WTC11 (cell line): ENCODE data around the gene BCKDHA. TPM values are rescaled to one million over a fixed set of nuclear protein-coding genes. Genes with fewer than 3 reads are reported as not detected.

Experiments
- ATAC-seq: fragments of 200-7000 bp; cut with Tn5 transposase; 2 replicates; pipeline ENCODE4 v1.10.0; 2021; ENCODE audit warnings: mild to moderate bottlenecking, moderate library complexity
- CTCF ChIA-PET: fragments of 300-600 bp; sonication (Branson Sonifier 250); formaldehyde crosslinking; loops from one replicate; lab custom pipeline; 2021; ENCODE audit warnings: antibody characterized with exemption; lab: Charles Lee
- POLR2A ChIA-PET: fragments of 350-600 bp; sonication (Branson Sonifier 250); formaldehyde crosslinking; loops from one replicate; lab custom pipeline; 2021; ENCODE audit warnings: antibody characterized with exemption; lab: Charles Lee
- DNase-seq: peaks from one replicate; pipeline ENCODE4 v3.0.0; 2021; ENCODE audit warnings: low spot score
- H3K27ac Mint-ChIP-seq: 2 replicates; pipeline ENCODE4 v1.8.0; 2021; ENCODE audit warnings: mixed read lengths
- H3K27me3 Mint-ChIP-seq: 2 replicates; pipeline ENCODE4 v1.8.0; 2021; ENCODE audit warnings: low read depth, mild to moderate bottlenecking, moderate library complexity, mixed read lengths
- H3K36me3 Mint-ChIP-seq: 2 replicates; pipeline ENCODE4 v1.8.0; 2021; ENCODE audit warnings: mixed read lengths
- H3K4me1 Mint-ChIP-seq: 2 replicates; pipeline ENCODE4 v1.8.0; 2022; ENCODE audit warnings: mixed read lengths
- H3K4me3 Mint-ChIP-seq: 2 replicates; pipeline ENCODE4 v1.8.0; 2021; ENCODE audit warnings: mild to moderate bottlenecking, moderate library complexity, mixed read lengths
- H3K9me3 Mint-ChIP-seq: 2 replicates; pipeline ENCODE4 v1.8.0; 2021; ENCODE audit warnings: mixed read lengths
- EMX1 ChIP-seq: fragments of 250-450 bp; sonication (Bioruptor Pico); IDR thresholded peaks from 2 replicates; pipeline ENCODE4 v1.8.0; 2021; ENCODE audit warnings: mild to moderate bottlenecking
- ESRRA ChIP-seq: sonication (generic); formaldehyde crosslinking; IDR thresholded peaks from 2 replicates; pipeline ENCODE4 v1.8.1; 2022; ENCODE audit warnings: mild to moderate bottlenecking, missing genetic modification reagents, borderline replicate concordance
- FOXK1 ChIP-seq: sonication (generic); formaldehyde crosslinking; IDR thresholded peaks from 2 replicates; pipeline ENCODE4 v1.8.0; 2022; ENCODE audit warnings: mild to moderate bottlenecking, moderate library complexity, missing genetic modification reagents
- FOXP1 ChIP-seq: sonication (generic); formaldehyde crosslinking; IDR thresholded peaks from 2 replicates; pipeline ENCODE4 v1.8.0; 2022; ENCODE audit warnings: missing genetic modification reagents, mild to moderate bottlenecking, moderate library complexity, borderline replicate concordance
- KAT7 ChIP-seq: sonication (generic); formaldehyde crosslinking; IDR thresholded peaks from 2 replicates; pipeline ENCODE4 v1.8.1; 2023; ENCODE audit warnings: missing genetic modification reagents, mild to moderate bottlenecking, borderline replicate concordance
- SMAD4 ChIP-seq: sonication (generic); formaldehyde crosslinking; IDR thresholded peaks from 2 replicates; pipeline ENCODE4 v1.8.0; 2022; ENCODE audit warnings: mild to moderate bottlenecking, missing genetic modification reagents
- ZNF263 ChIP-seq: sonication (generic); formaldehyde crosslinking; IDR thresholded peaks from 2 replicates; pipeline ENCODE4 v1.8.1; 2022; ENCODE audit warnings: low read depth, mild to moderate bottlenecking, moderate library complexity, missing genetic modification reagents
- total RNA-seq: library from RNA; stranded (reverse); gene quantifications from 3 replicates; pipeline ENCODE4 v1.2.3, GENCODE V29; 2021
- TF ChIP-seq, protein P1 (sequence below): sonication (generic); formaldehyde crosslinking; IDR thresholded peaks from 2 replicates; pipeline ENCODE4 v1.8.1; 2022; ENCODE audit warnings: low read depth, mild to moderate bottlenecking, moderate library complexity, missing genetic modification reagents, borderline replicate concordance
- TF ChIP-seq, protein P2 (sequence below): sonication (generic); formaldehyde crosslinking; conservative IDR thresholded peaks from 2 replicates; pipeline ENCODE4 v1.8.1; 2023; ENCODE audit warnings: mild to moderate bottlenecking, low read depth, missing genetic modification reagents, moderate library complexity
- TF ChIP-seq, protein P3 (sequence below): sonication (generic); formaldehyde crosslinking; IDR thresholded peaks from 2 replicates; pipeline ENCODE4 v1.8.0; 2022; ENCODE audit warnings: mild to moderate bottlenecking, missing genetic modification reagents
- TF ChIP-seq, protein P4 (sequence below): sonication (generic); formaldehyde crosslinking; IDR thresholded peaks from 2 replicates; pipeline ENCODE4 v1.8.0; 2023; ENCODE audit warnings: missing genetic modification reagents
- TF ChIP-seq, protein P5 (sequence below): fragments of 250-450 bp; sonication (Bioruptor Pico); IDR thresholded peaks from 2 replicates; pipeline ENCODE4 v2.1.2; 2022; ENCODE audit warnings: mild to moderate bottlenecking, moderate library complexity
- TF ChIP-seq, protein P6 (sequence below): fragments of 250-450 bp; sonication (Bioruptor Pico); IDR thresholded peaks from 2 replicates; pipeline ENCODE4 v1.9.0; 2021; ENCODE audit warnings: mild to moderate bottlenecking, borderline replicate concordance
- TF ChIP-seq, protein P7 (sequence below): sonication (generic); formaldehyde crosslinking; IDR thresholded peaks from 2 replicates; pipeline ENCODE4 v1.8.0; 2023; ENCODE audit warnings: missing genetic modification reagents, mild to moderate bottlenecking, borderline replicate concordance

Gene BCKDHA
- total RNA-seq, 1 experiment from 2014 or later = 18.8 TPM

DNA sequence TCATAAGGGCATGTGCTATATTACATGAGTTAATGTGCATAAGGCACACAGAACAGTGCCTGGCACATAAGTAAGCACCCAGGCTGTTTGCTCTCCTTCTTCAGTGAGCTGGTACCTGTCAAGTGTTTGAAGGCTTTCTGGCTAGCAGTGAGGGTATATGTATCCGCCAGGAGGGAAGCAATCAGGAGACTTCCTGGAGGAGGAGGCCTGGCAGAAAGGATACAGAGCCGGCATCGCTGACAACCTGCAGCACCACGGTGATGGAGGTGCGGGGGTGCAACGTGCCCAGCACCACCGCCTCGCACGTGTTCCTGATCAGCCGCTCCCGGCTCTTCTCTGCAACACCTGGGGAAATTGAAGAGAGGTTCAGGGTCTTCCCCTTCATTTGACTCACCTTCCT, 6.0 kb upstream of the BCKDHA start:
- Mint-ChIP-seq H3K27me3 (no peaks in the 10 kb centered on the region), H3K9me3 (no peaks in the 10 kb centered on the region), H3K27ac (no peak overlapping the region), H3K4me3 (no peak overlapping the region), H3K4me1 (peaks cover 6% of the 10 kb centered on the region), H3K36me3 (peaks cover 18% of the 10 kb centered on the region)
- TF ChIP-seq, protein P1, sequence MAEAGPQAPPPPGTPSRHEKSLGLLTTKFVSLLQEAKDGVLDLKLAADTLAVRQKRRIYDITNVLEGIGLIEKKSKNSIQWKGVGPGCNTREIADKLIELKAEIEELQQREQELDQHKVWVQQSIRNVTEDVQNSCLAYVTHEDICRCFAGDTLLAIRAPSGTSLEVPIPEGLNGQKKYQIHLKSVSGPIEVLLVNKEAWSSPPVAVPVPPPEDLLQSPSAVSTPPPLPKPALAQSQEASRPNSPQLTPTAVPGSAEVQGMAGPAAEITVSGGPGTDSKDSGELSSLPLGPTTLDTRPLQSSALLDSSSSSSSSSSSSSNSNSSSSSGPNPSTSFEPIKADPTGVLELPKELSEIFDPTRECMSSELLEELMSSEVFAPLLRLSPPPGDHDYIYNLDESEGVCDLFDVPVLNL (CRISPR knock-in tag) = no peak
- TF ChIP-seq, protein P2, sequence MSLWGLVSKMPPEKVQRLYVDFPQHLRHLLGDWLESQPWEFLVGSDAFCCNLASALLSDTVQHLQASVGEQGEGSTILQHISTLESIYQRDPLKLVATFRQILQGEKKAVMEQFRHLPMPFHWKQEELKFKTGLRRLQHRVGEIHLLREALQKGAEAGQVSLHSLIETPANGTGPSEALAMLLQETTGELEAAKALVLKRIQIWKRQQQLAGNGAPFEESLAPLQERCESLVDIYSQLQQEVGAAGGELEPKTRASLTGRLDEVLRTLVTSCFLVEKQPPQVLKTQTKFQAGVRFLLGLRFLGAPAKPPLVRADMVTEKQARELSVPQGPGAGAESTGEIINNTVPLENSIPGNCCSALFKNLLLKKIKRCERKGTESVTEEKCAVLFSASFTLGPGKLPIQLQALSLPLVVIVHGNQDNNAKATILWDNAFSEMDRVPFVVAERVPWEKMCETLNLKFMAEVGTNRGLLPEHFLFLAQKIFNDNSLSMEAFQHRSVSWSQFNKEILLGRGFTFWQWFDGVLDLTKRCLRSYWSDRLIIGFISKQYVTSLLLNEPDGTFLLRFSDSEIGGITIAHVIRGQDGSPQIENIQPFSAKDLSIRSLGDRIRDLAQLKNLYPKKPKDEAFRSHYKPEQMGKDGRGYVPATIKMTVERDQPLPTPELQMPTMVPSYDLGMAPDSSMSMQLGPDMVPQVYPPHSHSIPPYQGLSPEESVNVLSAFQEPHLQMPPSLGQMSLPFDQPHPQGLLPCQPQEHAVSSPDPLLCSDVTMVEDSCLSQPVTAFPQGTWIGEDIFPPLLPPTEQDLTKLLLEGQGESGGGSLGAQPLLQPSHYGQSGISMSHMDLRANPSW = no peak
- TF ChIP-seq, protein P3, sequence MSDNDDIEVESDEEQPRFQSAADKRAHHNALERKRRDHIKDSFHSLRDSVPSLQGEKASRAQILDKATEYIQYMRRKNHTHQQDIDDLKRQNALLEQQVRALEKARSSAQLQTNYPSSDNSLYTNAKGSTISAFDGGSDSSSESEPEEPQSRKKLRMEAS (CRISPR knock-in tag) = no peak
- TF ChIP-seq FOXK1 (CRISPR knock-in tag) (no peak), ESRRA (CRISPR knock-in tag) (no peak), EMX1 (CRISPR knock-in tag) (no peak), ZNF263 (CRISPR knock-in tag) (no peak), SMAD4 (CRISPR knock-in tag) (no peak), FOXP1 (CRISPR knock-in tag) (no peak), KAT7 (CRISPR knock-in tag) (no peak)
- TF ChIP-seq, protein P4, sequence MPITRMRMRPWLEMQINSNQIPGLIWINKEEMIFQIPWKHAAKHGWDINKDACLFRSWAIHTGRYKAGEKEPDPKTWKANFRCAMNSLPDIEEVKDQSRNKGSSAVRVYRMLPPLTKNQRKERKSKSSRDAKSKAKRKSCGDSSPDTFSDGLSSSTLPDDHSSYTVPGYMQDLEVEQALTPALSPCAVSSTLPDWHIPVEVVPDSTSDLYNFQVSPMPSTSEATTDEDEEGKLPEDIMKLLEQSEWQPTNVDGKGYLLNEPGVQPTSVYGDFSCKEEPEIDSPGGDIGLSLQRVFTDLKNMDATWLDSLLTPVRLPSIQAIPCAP (CRISPR knock-in tag) = no peak
- TF ChIP-seq, protein P5, sequence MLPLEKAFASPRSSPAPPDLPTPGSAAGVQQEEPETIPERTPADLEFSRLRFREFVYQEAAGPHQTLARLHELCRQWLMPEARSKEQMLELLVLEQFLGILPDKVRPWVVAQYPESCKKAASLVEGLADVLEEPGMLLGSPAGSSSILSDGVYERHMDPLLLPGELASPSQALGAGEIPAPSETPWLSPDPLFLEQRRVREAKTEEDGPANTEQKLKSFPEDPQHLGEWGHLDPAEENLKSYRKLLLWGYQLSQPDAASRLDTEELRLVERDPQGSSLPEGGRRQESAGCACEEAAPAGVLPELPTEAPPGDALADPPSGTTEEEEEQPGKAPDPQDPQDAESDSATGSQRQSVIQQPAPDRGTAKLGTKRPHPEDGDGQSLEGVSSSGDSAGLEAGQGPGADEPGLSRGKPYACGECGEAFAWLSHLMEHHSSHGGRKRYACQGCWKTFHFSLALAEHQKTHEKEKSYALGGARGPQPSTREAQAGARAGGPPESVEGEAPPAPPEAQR (CRISPR knock-in tag) = no peak
- TF ChIP-seq, protein P6, sequence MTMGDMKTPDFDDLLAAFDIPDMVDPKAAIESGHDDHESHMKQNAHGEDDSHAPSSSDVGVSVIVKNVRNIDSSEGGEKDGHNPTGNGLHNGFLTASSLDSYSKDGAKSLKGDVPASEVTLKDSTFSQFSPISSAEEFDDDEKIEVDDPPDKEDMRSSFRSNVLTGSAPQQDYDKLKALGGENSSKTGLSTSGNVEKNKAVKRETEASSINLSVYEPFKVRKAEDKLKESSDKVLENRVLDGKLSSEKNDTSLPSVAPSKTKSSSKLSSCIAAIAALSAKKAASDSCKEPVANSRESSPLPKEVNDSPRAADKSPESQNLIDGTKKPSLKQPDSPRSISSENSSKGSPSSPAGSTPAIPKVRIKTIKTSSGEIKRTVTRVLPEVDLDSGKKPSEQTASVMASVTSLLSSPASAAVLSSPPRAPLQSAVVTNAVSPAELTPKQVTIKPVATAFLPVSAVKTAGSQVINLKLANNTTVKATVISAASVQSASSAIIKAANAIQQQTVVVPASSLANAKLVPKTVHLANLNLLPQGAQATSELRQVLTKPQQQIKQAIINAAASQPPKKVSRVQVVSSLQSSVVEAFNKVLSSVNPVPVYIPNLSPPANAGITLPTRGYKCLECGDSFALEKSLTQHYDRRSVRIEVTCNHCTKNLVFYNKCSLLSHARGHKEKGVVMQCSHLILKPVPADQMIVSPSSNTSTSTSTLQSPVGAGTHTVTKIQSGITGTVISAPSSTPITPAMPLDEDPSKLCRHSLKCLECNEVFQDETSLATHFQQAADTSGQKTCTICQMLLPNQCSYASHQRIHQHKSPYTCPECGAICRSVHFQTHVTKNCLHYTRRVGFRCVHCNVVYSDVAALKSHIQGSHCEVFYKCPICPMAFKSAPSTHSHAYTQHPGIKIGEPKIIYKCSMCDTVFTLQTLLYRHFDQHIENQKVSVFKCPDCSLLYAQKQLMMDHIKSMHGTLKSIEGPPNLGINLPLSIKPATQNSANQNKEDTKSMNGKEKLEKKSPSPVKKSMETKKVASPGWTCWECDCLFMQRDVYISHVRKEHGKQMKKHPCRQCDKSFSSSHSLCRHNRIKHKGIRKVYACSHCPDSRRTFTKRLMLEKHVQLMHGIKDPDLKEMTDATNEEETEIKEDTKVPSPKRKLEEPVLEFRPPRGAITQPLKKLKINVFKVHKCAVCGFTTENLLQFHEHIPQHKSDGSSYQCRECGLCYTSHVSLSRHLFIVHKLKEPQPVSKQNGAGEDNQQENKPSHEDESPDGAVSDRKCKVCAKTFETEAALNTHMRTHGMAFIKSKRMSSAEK (CRISPR knock-in tag) = no peak
- TF ChIP-seq, protein P7, sequence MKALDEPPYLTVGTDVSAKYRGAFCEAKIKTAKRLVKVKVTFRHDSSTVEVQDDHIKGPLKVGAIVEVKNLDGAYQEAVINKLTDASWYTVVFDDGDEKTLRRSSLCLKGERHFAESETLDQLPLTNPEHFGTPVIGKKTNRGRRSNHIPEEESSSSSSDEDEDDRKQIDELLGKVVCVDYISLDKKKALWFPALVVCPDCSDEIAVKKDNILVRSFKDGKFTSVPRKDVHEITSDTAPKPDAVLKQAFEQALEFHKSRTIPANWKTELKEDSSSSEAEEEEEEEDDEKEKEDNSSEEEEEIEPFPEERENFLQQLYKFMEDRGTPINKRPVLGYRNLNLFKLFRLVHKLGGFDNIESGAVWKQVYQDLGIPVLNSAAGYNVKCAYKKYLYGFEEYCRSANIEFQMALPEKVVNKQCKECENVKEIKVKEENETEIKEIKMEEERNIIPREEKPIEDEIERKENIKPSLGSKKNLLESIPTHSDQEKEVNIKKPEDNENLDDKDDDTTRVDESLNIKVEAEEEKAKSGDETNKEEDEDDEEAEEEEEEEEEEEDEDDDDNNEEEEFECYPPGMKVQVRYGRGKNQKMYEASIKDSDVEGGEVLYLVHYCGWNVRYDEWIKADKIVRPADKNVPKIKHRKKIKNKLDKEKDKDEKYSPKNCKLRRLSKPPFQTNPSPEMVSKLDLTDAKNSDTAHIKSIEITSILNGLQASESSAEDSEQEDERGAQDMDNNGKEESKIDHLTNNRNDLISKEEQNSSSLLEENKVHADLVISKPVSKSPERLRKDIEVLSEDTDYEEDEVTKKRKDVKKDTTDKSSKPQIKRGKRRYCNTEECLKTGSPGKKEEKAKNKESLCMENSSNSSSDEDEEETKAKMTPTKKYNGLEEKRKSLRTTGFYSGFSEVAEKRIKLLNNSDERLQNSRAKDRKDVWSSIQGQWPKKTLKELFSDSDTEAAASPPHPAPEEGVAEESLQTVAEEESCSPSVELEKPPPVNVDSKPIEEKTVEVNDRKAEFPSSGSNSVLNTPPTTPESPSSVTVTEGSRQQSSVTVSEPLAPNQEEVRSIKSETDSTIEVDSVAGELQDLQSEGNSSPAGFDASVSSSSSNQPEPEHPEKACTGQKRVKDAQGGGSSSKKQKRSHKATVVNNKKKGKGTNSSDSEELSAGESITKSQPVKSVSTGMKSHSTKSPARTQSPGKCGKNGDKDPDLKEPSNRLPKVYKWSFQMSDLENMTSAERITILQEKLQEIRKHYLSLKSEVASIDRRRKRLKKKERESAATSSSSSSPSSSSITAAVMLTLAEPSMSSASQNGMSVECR (CRISPR knock-in tag) = no peak
- ATAC-seq (no peak), DNase-seq (no peak)
- CTCF ChIA-PET = no interaction called here
- POLR2A ChIA-PET = no interaction called here
